HG02678 (cell line): Measurements from ENCODE around the gene HOXB8.

Source experiments
- ATAC-seq: cut with Tn5 transposase; IDR thresholded peaks from one replicate; pipeline ENCODE4 v1.9.1; 2021; ENCODE audit warnings: mild to moderate bottlenecking, moderate library complexity; ENCODE audit not compliant: unreplicated experiment

Gene HOXB8

DNA sequence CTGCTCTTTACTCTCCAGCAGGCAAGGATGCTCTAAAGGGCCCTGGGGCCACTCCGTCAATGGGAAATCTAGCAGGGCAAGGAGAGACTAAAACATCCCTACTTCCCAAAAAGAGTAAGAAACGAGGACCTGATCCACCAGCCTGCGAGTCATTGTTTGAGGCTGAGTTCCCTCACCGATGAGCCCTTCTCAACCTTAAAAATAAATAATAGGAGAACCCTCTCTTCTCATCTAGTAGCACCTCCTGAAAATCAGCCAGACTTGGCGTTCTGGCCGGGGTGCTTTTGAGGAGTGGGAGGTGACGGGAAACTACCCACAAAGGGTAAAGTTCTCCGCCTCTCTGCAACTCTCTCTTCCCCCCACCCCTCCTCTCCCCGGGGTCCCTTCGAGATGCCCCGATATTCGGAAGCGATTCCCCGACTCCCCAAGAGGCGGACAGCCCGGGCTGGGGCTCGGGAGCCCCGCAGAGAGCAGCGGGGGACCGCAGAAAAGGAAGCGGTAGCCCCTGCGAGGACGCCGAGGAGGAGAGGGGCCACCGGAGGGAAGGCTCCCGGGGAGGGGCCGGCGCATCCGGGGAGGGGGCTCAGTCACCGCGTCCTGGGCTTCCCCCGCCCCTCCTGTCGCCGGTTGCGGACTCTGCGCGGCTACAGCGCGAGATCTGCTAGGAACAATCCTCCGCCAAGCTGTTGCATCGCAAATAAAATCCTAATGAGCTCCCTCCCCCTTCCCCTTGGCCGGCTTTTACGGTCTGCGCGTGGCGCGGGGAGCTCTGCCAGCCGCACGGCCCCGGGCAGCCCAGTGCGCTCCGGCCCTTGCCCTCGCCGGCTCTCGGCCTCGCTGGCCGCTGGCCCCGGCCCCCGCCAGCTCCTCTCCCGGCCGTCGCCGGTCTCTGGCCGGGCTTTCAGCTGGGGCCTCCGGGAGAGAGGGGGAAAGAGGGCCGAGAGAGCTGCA is 9.7 kb upstream of the HOXB8 start:
- no peak for ATAC-seq

DNA sequence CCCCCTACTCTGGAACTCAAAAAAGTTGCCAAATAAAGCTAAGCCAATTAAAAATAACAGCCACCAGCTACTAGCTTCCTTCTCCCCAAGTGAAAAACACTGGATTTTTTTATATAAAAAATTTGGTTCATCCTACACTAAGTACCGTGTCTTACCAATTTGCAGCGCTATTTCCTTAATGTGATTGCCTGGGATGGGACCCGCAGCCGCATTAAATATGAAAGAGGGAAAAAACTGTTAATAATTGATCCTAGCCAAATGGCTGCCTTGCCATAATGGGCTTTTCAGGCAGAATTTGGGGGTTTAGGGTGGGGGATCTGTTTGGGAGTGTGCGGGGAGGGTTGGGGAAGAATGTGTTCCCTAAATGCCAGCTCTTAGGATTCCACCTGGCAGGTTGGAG is 9.0 kb upstream of the HOXB8 start:
- no peak for ATAC-seq

DNA sequence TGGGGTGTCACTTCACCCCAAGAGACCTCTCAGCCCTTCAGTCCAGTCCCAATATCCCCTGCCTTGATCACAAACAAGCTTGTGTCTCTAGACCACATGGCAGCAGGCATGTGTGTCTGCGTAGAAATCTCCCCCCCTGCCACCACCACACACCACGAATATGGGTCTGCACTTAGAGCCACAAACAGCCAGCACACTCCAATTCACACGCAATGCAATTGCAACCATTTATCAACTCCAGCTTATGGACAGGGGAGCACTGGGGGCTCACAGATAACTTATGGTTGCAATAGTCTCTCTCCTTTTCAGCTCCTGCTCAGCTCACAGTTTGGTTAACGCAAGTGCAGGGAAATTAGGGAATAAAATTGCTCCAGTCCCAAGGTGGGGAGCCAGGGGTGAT is 8.5 kb upstream of the HOXB8 start:
- no peak for ATAC-seq

DNA sequence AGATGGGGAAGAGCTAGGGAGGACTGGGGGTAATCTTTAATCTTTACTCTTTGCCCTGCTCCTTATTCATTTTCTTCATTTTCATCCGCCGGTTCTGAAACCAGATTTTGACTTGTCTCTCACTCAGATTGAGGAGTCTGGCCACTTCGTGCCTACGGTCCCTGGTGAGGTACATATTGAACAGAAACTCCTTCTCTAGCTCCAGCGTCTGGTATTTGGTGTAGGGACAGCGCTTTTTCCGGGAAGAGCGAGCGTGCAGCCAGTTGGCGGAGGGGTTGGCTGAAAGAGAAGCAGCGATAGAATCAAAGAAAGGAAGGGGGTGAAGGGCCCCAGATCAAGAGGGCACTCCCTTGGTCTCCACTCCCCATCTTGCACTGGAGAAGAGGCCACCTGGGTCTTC is 7.8 kb upstream of the HOXB8 start:
- ATAC-seq = no peak

DNA sequence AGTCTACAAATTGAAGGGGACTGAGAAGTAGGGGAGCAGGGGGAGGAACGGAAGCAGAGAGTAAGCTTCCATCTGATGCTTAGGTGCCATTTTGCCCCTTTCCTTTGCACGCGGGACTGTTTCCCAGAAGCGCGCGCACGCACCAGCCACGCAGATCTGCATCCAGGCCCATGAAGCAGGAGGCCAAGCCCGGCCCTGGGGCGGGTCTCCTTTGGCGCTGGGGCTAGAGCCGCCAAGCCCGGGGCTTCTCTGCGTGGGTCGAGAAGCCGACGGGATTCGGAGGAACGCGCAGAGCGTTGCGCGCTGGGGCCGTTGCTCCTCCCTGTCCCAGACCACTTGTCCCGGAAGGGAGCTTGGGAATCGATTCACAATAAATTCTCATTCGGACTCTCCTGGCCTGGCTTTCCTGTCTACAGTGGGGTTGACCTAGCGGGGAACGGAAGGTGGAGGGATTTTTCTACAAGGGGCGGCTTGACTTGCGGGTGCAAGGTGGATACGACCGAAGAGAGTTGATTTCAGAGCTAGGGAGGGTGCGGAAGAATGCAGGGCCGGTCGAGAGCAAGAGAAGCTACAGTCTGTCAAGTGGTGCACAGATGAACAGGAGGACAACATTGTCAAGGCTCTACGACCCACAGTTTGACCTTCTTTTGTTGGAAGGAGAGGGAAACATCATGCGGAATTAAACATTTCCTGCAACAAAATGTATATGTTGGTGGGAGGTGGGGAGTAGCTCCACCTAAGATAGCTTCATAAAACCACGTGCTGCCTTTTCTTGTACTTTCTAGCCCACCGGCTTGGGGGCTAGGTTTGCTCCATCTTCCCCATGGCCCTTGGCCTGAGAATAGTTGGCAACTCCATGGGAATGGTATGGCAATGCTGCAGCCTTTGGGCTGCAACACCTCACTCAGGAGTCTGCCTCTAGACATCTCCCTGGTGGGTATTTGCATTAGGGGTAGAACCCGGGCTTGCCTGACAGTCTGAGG is 6.6 kb upstream of the HOXB8 start:
- no peak for ATAC-seq

DNA sequence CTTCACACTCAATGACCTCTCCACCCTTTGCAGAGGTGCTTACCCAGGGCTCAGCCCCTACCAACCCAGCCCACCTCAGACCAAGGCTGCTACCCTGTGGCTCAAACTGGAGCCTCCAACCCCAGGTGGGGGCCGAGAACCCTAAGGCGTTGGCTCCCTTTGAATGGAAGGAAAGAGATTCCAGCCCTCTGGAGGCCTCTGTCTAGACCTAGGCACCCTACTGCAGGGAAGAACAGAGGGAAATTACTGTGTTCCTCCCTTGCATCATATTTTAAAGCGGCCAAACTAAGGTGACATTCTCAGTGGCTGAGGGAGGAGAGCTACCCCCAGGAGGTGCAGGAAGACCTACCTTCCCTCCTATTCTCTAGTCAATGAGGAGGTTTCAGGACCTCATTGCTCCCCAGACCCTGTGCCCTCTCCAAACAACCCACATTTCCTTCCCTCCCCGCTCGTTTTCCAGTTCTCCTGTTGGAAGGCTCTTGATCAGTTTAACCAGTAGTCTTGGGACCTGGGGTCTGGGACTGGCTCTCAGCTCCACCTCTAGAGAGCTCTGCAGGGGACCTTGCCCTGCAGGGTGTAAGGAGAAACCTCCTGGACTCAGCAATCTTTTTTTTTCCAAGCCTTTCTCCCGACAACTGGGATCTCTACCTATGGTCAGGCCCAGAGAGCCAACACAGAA is 5.5 kb upstream of the HOXB8 start:
- ATAC-seq = no peak

DNA sequence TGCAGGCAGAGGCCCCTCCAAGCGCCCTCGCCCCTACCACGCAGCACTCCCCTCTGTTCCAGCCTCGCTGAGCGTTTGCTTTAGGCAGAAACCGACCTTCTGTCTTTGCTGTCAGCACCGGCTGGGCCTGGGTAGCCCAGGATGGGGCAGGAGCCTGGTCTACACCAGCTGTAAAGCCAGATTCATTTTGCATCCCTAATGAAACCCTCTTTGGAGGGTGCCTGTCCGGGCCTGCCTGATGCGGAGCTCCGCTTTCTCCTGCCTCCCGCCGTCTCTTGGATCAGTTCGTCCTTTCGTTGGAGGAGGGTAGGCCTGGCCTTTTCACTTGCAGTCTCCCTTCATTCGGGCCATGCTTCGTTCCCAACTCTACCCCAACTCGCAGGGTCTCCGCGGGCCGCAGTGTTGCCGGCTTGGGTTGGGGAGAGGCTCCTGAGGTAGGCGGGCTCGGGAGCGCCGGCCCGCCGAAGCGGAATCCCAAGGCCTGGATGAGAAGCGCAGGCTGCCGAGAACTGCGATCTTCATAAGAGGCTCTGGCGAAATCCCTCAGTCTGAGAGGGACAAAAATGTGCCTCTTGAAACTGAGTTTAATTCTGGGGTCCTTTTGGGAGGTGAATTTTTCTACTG is 4.8 kb upstream of the HOXB8 start:
- no peak for ATAC-seq

DNA sequence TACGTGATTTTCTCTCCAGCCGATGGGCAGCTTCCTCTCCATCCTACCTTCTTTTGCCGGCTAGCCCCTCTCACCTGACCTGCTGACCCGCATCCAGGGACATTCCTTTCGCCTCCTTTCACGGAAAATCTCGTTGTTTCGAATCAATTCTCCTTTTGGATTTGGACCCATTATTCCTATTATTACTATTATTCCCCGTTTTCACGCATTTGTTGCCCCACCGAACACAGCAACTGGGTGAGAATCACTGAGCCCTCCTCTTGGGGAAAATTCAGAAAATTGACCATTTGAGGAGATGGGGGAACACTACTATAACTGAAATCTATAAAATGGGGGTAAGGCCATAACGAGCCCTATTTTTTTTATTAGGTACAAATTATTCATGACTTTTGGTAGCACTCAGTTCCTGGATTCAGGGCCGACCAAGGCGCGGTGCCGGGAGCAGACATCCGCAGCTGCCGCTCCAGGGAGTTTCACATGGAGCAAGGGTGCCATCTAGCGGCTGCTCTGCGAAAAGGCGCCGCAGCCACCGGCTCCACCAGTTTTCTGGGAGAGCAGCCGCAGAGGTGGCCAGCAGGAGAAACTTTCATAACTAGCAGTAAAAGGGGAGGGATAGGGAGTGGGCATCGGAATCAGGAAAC is 3.3 kb upstream of the HOXB8 start:
- no peak for ATAC-seq

DNA sequence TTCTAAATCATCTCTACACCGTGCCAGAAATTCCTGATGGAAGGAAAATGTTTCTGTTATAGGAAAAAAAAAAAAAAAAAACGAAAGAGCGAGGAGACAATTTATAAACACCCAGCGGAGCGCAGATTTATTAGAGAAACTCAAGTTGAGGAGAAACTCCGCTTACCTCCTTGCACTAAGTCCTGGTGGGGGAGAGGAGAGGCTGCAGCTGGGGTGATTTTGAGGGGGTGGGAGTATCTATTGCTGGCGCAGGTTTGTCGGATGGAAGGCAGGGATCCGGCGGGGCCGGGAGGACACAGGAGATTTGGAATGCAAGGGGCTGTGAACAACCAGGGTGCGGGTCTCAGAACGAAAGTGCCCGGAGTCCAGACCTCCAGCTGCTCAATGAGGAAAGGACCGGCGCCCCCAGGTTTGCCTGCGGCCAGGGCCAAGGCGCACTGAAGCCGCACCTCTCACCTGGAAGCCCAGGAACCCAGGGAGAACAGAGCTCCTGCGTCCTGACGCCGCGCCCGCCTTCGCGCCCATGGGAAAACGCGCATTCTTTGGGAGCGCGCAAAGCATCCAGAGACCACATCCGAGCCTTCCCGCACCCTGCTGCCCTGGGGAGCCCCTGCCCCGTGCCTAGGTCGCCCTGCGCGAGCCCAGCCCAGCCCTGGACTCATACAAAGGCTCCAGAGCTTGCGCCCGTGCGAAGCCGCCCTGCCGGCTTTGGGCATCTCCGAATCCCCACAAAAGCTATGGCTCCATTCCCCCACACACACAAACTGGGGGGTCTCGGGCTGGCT is 2.6 kb upstream of the HOXB8 start:
- no peak for ATAC-seq

DNA sequence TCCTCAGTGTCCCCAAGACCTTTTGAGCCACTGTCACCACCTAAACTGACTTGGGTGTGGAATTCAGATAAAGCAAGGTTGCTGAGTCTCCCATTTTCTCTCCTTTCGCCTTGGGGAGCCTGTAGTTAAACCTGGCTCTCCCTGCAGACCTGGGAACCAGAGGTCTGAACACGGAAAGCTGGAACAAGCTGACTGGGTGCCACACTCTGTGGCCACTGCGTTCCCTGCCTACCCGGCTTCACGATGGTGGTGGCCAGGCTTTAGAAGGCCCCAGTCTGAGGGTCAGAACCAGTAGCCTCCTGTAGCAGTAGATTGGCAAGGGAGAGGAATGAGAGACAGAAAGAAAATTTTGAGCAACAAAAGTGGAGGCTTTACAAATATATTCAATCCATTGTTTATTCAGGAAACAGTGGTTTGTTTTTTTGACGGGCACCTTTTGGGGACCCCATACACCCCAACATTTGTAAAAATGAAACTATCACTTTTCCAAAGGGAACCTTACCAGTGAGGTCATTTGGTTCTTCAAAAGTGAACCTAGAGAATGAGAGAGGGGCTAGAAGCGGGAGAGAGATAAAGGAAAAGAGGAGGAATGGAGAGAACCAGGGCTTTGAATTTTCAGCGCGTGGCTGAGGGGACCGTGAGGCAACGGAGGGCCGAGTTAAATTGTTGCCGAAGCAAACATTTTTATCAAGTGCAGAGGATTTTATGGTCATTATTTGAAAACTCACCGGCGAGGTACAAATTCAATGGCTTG is 1.8 kb upstream of the HOXB8 start:
- ATAC-seq = no peak

DNA sequence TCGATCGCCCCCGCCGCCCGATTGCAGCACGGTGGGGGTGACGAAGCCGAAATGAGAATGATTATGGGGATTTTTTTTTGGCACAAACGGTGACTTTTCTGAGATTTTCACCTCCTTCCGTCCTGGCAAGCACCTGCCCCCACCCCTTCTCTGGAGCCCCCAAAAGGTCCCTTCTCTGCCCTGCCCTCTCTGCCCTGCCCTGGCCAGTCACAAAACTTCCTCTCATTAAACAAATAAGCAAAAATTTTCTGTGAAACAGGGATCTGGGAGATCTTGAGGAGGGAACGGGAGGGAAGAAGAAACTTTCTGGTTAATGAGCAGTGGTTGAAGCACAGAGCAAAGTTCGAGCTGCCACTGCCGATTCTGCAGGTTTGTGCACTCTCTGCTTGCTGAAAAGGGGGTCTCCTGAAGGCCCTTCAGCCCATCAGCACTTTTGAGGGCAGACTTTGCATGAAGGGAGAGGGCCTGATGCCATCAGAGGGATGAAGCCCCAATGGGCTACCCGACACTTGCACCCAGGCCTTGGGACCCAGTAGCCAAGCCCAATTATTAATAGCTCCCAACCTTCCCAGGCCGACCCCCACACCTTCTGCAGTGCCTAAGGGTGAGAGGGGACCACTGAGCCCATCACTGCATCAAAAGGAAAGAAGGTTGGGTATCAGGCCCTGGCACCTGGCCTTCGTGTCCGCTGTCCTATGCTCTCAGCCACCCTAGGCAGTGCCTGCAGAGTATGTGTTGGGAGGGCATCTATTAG is 1.0 kb upstream of the HOXB8 start:
- ATAC-seq = no peak

DNA sequence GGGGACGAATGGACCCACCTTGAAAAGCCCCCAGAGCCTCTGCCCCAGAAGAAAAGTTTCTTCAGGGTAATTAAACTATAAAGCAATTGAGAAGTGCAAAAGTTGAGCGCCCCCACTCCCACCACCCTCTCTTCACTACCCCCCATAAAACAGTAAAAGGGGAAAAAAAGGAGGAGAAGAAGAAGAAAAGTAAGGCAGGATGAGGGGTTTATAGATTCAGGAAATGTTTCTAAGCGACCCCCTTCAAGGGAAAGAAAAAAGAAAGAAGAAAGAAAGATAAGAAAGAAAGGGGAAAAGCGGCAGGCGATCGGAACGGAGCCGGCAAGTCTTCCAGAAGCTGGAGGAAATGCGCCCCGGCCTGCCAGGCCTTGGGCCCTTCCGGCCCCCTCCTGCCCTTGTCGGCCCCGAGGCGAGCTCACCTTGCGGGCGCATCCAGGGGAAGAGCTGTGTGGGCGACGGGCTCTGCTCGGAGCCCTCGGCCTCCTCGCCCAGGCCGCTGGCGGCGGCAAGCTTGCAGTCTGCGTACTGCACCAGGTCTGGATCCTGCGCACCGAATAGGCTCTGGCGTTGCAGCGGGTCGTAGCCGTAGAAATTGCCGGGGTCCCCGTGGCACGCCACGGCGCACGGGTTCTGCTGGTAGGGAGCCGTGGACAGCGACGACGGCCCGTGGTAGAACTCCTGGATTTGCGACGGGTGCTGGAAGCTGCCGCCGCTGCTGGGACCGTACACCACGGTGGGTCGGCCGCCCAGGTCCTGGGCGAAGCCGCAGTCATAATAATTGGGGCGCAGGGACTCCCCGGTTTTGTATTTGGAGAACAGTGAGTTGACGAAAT is 1.0 kb downstream of the HOXB8 start:
- no peak for ATAC-seq

DNA sequence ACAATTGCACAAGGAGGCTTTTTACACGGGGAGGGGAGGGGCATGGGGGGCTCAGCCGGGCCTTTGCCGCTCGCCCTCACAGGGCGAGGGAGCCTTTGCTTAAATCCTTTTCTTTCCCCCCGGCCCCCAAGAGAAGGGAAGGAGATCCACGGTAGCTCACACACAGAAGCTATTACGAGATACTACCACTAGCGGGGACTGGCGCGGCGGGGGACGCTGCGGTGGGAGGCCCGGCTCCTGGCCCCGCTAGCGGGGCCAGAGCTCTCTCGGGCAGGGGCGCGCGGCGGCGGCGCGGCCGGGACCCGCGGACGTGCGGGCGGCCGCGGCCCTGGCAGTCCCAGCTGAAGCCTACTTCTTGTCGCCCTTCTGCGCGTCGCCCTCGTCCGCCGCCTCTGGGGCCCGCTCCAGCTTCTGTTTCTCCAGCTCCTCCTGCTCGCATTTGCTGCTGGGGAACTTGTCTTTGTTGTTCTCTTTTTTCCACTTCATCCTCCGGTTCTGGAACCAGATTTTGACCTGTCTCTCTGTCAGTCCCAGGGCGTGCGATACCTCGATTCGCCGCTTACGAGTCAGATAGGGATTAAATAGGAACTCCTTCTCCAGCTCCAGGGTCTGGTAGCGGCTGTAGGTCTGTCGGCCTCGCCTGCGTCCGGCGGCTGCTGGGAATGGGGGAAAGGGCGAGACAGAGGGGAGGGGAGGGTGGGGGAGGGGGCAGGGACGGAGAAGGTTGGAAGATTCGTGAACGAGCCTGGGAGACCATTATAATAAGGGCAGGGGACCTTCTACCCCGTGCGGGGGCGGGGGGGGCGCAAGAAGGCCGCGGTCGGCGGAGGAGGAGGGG is 2.0 kb downstream of the HOXB8 start:
- ATAC-seq = no peak

DNA sequence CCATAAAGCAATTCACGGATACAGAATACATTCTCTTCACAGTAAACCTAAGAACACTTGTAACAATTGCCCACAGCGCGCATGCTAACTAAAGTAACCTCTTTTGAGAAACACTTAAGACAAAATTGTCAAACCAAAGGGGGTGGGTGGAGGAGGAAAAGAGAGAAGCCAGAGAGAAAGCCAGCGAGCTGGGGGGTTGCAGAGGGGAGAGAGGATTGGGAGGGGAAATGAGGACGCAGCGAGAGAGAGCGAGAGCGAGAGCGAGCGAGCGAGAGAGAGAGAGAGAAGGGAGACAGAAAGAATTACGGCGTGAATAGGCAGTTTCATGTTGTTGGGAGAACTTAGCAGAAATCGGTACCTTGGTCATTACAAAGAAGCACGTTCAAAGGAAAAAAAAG is 2.6 kb downstream of the HOXB8 start:
- no peak for ATAC-seq

DNA sequence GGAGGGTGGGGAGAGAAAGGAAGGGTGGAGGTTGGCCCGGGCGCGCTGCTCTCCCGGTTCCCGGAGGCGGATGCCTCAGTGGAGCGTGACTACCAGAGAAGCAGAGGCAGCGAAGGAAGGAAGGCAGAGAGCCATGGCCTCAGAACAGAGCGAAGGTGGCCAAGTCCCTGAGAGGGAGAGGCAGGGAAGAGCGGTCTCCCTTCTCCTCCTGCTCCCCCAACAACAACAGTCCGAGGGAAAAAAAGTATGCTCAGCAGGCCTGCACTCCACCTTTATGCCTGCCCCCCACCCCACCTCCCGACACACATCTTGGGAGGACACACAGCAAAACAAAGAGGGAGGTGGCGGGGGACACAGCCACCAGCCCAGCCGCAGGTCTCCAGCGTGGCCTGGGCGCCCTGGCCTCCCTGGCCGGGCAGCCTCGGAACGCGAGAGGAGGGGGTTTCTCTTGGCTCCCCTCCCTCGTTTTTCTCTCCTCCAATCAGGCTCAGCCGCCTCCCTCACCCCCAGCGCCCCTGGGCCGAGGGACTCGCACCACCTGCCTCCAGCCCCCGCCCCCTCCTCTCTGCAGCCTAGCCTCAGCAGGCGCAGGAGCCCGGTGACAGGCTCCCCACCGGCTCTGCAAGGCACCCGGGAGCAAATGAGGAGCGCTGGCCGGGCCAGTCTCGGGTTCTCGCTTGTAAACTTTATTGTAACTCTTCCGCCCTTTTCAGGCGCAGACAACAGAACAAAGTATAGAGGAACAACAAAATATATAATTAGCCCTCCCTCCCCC is 3.2 kb downstream of the HOXB8 start:
- no peak for ATAC-seq
